ENCODE measurements around the gene ANKRD40. TPM values are rescaled to one million over a fixed set of nuclear protein-coding genes. Genes with fewer than 3 reads are reported as not detected.

Gene ANKRD40
- total and polyA plus RNA-seq, 7 experiments from 2014 or later = 3.6 to 37.2 (median 30.1) TPM

GRCh38 chr17:50692448-50693035, 15.2 kb downstream of the ANKRD40 start:
- Mint-ChIP-seq H3K4me1 (peaks cover 0 to 10% (median 4%) of the 10 kb centered on the region in 7 donors), H3K4me3 (no peak overlapping the region), H3K27me3 (no peaks in the 10 kb centered on the region), H3K27ac (peak overlapping the region in 3 of 9 donors; percentile 10 to 63 (median 38)), H3K9me3 (no peaks in the 10 kb centered on the region), H3K36me3 (peaks cover 0 to 31% (median 18%) of the 10 kb centered on the region in 5 donors)
- Histone ChIP-seq H3K4me1 (ENCODE audit: control insufficient read depth in 2 of 2, insufficient read depth in 2 of 2, low read length in 2 of 2) (peaks cover 0 to 3% of the 10 kb centered on the region in 2 donors), H3K27ac (ENCODE audit: low read depth, low read length) (no peak overlapping the region), H3K4me3 (ENCODE audit: low read length) (no peak overlapping the region), H3K27me3 (ENCODE audit: control insufficient read depth in 2 of 2, insufficient read depth in 2 of 2, low read length in 2 of 2) (no peaks in the 10 kb centered on the region), H3K9me3 (ENCODE audit: control insufficient read depth in 2 of 3, low read length in 3 of 3) (no peaks in the 10 kb centered on the region), H3K36me3 (ENCODE audit: control insufficient read depth in 2 of 3, insufficient read depth in 3 of 3, low read length in 3 of 3) (peaks cover 0 to 52% (median 8%) of the 10 kb centered on the region in 3 experiments)
- CTCF ChIA-PET = interaction anchor here (0.6 kb wide), 1 partner anchor 13 kb away, joined by 3 read pairs; no protein-coding TSS in a partner anchor
- intact Hi-C loops (cut with micrococcal nuclease) = no loop called here
- DNase-seq (no peak), ATAC-seq (no peak)
- POLR2A ChIA-PET = no interaction called here

- Histone ChIP-seq H3K9me3 (ENCODE audit: control insufficient read depth in 2 of 3, low read length in 3 of 3) (no peaks in the 10 kb centered on the region), H3K4me3 (ENCODE audit: low read length) (no peak overlapping the region), H3K4me1 (ENCODE audit: control insufficient read depth in 2 of 2, insufficient read depth in 2 of 2, low read length in 2 of 2) (no peaks in the 10 kb centered on the region), H3K27me3 (ENCODE audit: control insufficient read depth in 2 of 2, insufficient read depth in 2 of 2, low read length in 2 of 2) (no peaks in the 10 kb centered on the region), H3K27ac (ENCODE audit: low read depth, low read length) (no peak overlapping the region), H3K36me3 (ENCODE audit: control insufficient read depth in 2 of 3, insufficient read depth in 3 of 3, low read length in 3 of 3) (peaks cover 0 to 44% (median 8%) of the 10 kb centered on the region in 3 experiments)
- Mint-ChIP-seq H3K27me3 (no peaks in the 10 kb centered on the region), H3K27ac (peak overlapping the region in 2 of 9 donors; percentile 48 to 69), H3K4me3 (no peak overlapping the region), H3K36me3 (peaks cover 0 to 23% (median 14%) of the 10 kb centered on the region in 5 donors), H3K9me3 (no peaks in the 10 kb centered on the region), H3K4me1 (peaks cover 0 to 4% (median 0%) of the 10 kb centered on the region in 7 donors)
- POLR2A ChIA-PET = no interaction called here
- ATAC-seq (no peak), DNase-seq (no peak)
- intact Hi-C loops (cut with micrococcal nuclease) = no loop called here
- CTCF ChIA-PET = interaction anchor here (0.6 kb wide), 1 partner anchor 14 kb away, joined by 3 read pairs; no protein-coding TSS in a partner anchor
These were observed 15.9 kb downstream of the ANKRD40 start for GRCh38 chr17:50691550-50692447.

- H3K4me3 ChIP-seq (ENCODE audit: low read length) = no peak overlapping the region
- ATAC-seq (no peak), DNase-seq (no peak)
- intact Hi-C loops (cut with micrococcal nuclease) = no loop called here
- Mint-ChIP-seq H3K4me1 (peaks cover 0 to 4% (median 0%) of the 10 kb centered on the region in 7 donors), H3K9me3 (no peaks in the 10 kb centered on the region), H3K27ac (peak overlapping the region in 1 of 9 donors; percentile 46), H3K4me3 (no peak overlapping the region), H3K36me3 (peaks cover 0 to 18% (median 11%) of the 10 kb centered on the region in 5 donors), H3K27me3 (peaks cover 0 to 4% (median 0%) of the 10 kb centered on the region in 5 donors)
- H3K4me1 ChIP-seq (ENCODE audit: control insufficient read depth in 2 of 2, insufficient read depth in 2 of 2, low read length in 2 of 2) = no peaks in the 10 kb centered on the region
- H3K27me3 ChIP-seq (ENCODE audit: control insufficient read depth in 2 of 2, insufficient read depth in 2 of 2, low read length in 2 of 2) = no peaks in the 10 kb centered on the region
- POLR2A ChIA-PET = no interaction called here
- H3K9me3 ChIP-seq (ENCODE audit: control insufficient read depth in 2 of 3, low read length in 3 of 3) = no peaks in the 10 kb centered on the region
- CTCF ChIA-PET = no interaction called here
- H3K27ac ChIP-seq (ENCODE audit: low read depth, low read length) = no peak overlapping the region
- peaks cover 0 to 36% (median 7%) of the 10 kb centered on the region in 3 experiments for H3K36me3 ChIP-seq (ENCODE audit: control insufficient read depth in 2 of 3, insufficient read depth in 3 of 3, low read length in 3 of 3)
These were observed 16.7 kb downstream of the ANKRD40 start for GRCh38 chr17:50690887-50691549.

GRCh38 chr17:50689956-50690886, 17.5 kb downstream of the ANKRD40 start:
- H3K4me3 ChIP-seq (ENCODE audit: low read length) = no peak overlapping the region
- Mint-ChIP-seq H3K27me3 (peaks cover 0 to 6% (median 0%) of the 10 kb centered on the region in 5 donors), H3K4me1 (peaks cover 0 to 4% (median 0%) of the 10 kb centered on the region in 7 donors), H3K36me3 (peaks cover 0 to 10% (median 5%) of the 10 kb centered on the region in 5 donors), H3K4me3 (no peak overlapping the region), H3K27ac (no peak overlapping the region), H3K9me3 (no peaks in the 10 kb centered on the region)
- intact Hi-C loops (cut with micrococcal nuclease) = no loop called here
- POLR2A ChIA-PET = no interaction called here
- peaks cover 0 to 28% (median 0%) of the 10 kb centered on the region in 3 experiments for H3K36me3 ChIP-seq (ENCODE audit: control insufficient read depth in 2 of 3, insufficient read depth in 3 of 3, low read length in 3 of 3)
- no peaks in the 10 kb centered on the region for H3K27me3 ChIP-seq (ENCODE audit: control insufficient read depth in 2 of 2, insufficient read depth in 2 of 2, low read length in 2 of 2)
- DNase-seq (no peak), ATAC-seq (no peak)
- no peaks in the 10 kb centered on the region for H3K4me1 ChIP-seq (ENCODE audit: control insufficient read depth in 2 of 2, insufficient read depth in 2 of 2, low read length in 2 of 2)
- H3K9me3 ChIP-seq (ENCODE audit: control insufficient read depth in 2 of 3, low read length in 3 of 3) = no peaks in the 10 kb centered on the region
- CTCF ChIA-PET = no interaction called here
- H3K27ac ChIP-seq (ENCODE audit: low read depth, low read length) = no peak overlapping the region

GRCh38 chr17:50689251-50689650, 18.5 kb downstream of the ANKRD40 start:
- ChIA-PET POLR2A (no interaction called here), CTCF (no interaction called here)
- no peaks in the 10 kb centered on the region for H3K9me3 ChIP-seq (ENCODE audit: control insufficient read depth in 2 of 3, low read length in 3 of 3)
- H3K27me3 ChIP-seq (ENCODE audit: control insufficient read depth in 2 of 2, insufficient read depth in 2 of 2, low read length in 2 of 2) = no peaks in the 10 kb centered on the region
- no peak overlapping the region for H3K27ac Mint-ChIP-seq
- no peak for DNase-seq
- no peak overlapping the region for H3K4me3 Mint-ChIP-seq
- H3K36me3 ChIP-seq (ENCODE audit: control insufficient read depth in 2 of 3, insufficient read depth in 3 of 3, low read length in 3 of 3) = peaks cover 0 to 19% (median 0%) of the 10 kb centered on the region in 3 experiments
- H3K36me3 Mint-ChIP-seq = peaks cover 0 to 5% (median 1%) of the 10 kb centered on the region in 5 donors
- peaks cover 0 to 4% (median 0%) of the 10 kb centered on the region in 7 donors for H3K4me1 Mint-ChIP-seq
- H3K27ac ChIP-seq (ENCODE audit: low read depth, low read length) = no peak overlapping the region
- H3K27me3 Mint-ChIP-seq = peaks cover 0 to 8% (median 0%) of the 10 kb centered on the region in 5 donors
- ATAC-seq = no peak
- no peaks in the 10 kb centered on the region for H3K9me3 Mint-ChIP-seq
- H3K4me1 ChIP-seq (ENCODE audit: control insufficient read depth in 2 of 2, insufficient read depth in 2 of 2, low read length in 2 of 2) = no peaks in the 10 kb centered on the region
- H3K4me3 ChIP-seq (ENCODE audit: low read length) = no peak overlapping the region
- intact Hi-C loops (cut with micrococcal nuclease) = no loop called here

GRCh38 chr17:50688245-50688644, 19.5 kb downstream of the ANKRD40 start:
- Histone ChIP-seq H3K4me1 (ENCODE audit: control insufficient read depth in 2 of 2, insufficient read depth in 2 of 2, low read length in 2 of 2) (no peaks in the 10 kb centered on the region), H3K36me3 (ENCODE audit: control insufficient read depth in 2 of 3, insufficient read depth in 3 of 3, low read length in 3 of 3) (peaks cover 0 to 9% (median 0%) of the 10 kb centered on the region in 3 experiments), H3K27ac (ENCODE audit: low read depth, low read length) (no peak overlapping the region), H3K4me3 (ENCODE audit: low read length) (no peak overlapping the region), H3K9me3 (ENCODE audit: control insufficient read depth in 2 of 3, low read length in 3 of 3) (no peaks in the 10 kb centered on the region), H3K27me3 (ENCODE audit: control insufficient read depth in 2 of 2, insufficient read depth in 2 of 2, low read length in 2 of 2) (no peaks in the 10 kb centered on the region)
- DNase-seq (no peak), ATAC-seq (no peak)
- POLR2A ChIA-PET = no interaction called here
- CTCF ChIA-PET = no interaction called here
- Mint-ChIP-seq H3K27me3 (peaks cover 0 to 9% (median 0%) of the 10 kb centered on the region in 5 donors), H3K27ac (no peak overlapping the region), H3K36me3 (peaks cover 0 to 5% (median 0%) of the 10 kb centered on the region in 5 donors), H3K4me1 (peaks cover 0 to 4% (median 0%) of the 10 kb centered on the region in 7 donors), H3K4me3 (no peak overlapping the region), H3K9me3 (no peaks in the 10 kb centered on the region)
- intact Hi-C loops (cut with micrococcal nuclease) = no loop called here

Measured in naive thymus-derived CD4-positive, alpha-beta T cell (primary cell).